SKM-1 (cell line): ENCODE measurements around the gene ARHGAP23.
"Not testable (repeated sequence)": the region's sequence is repeated elsewhere in the genome, so short reads cannot be mapped to it uniquely, and the experiment has no call there.

Experiments
- DNase-seq: peaks from one replicate; lab custom pipeline; 2025; ENCODE audit not compliant: unreplicated experiment; lab: John Stamatoyannopoulos, UW

The ARHGAP23 gene

DNA sequence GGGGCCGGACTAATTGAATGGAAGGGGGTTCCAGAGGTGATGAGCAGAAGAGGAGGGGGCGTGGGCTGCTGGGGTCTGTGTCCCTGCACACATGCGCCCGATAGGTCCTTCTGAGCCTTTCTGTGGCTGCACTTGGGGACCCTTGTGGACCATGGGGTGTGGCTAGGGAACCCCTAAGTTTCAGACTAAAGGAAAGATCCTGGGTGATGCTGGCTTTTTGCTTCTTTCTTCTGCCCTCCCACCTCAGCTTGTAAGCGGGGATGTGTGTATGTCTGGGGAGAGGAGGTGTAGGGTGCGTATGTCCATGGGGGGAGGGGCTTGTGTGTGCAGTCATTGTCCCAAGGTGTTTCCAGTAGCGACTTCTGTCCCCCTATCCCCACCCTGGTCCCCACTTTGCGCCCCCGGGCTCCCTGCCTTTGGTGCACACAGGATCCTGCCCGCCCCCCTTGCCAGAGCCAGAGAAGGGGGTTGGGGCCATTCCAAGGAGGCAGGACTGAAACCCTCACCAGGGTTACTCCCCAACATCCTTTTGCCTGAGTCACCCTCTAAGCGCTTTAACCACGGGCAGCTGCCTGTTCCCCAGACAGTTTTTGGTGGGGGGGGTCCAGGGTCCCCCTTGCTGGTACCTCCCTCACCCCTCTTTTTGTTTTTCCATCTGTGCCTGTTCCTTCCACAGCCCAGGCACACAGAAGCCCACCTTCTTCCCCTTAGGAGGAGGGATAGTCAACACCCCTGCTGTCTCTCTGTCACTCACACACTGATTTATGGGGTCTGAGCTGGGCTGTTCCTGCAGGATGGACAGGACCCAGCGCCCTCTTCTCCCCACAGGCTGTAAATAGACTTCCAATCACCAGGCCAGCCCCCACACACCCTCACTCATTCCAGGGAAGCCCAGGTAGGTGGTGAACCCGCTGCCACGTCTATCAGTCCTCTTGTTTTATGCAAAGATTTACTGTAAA, 83.2 kb downstream of the ARHGAP23 start:
- DNase-seq, result no peak

DNA sequence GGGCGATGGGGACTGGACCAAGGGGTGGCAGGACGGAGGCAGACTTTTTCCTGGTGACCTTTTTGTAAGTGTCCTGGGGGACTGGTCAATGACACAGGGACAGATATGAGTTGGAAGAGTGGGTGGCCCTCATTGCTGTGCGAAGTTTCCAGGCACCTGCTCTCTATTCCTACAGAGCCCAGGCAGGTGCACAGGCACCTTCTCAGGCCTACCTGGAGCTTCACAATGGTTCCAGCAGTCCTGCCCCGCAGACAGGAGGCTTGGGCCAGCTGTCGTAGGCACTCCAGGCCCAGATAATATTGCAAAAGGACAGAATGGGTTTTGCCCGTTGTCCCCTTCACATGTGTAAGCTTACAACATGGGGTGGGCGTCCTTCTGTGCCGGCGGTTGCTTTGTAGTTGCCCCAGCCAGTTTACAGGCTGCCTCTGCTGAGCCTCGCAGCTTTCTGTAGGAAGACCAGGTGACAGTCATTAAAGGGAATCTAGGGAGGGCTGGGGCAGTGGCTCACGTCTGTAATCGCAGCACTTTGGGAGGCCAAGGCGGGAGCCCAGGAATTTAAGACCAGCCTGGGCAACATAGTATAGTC, 84.3 kb downstream of the ARHGAP23 start:
- no peak for DNase-seq

DNA sequence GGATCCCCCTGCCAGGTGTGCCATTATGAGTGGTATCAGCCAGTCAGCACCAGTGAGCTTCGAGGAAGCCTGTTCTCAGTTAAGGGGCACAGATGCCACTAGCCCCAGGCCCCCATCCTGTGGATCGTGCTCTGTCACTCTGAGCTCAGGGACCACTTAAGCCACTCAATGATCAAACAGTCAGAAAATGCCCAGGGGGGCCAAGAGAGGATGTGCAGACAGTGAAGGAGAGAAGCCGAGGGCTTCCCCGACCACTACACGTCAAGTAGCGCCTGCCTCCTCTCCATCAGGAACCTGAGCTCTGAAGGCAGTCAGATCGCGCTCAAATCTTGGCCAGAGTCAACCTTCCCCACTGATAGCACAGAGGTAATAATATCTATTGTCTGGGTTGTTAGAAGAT, 98.3 kb downstream of the ARHGAP23 start:
- DNase-seq, result not testable (repeated sequence)

GRCh38 chr17:38528141-38528540, 99.9 kb downstream of the ARHGAP23 start:
- not testable (repeated sequence) for DNase-seq

GRCh38 chr17:38530856-38531255, 102.6 kb downstream of the ARHGAP23 start:
- DNase-seq, result not testable (repeated sequence)

- not testable (repeated sequence) for DNase-seq
Observed at GRCh38 chr17:38531761-38532160, 103.5 kb downstream of the ARHGAP23 start.

DNA sequence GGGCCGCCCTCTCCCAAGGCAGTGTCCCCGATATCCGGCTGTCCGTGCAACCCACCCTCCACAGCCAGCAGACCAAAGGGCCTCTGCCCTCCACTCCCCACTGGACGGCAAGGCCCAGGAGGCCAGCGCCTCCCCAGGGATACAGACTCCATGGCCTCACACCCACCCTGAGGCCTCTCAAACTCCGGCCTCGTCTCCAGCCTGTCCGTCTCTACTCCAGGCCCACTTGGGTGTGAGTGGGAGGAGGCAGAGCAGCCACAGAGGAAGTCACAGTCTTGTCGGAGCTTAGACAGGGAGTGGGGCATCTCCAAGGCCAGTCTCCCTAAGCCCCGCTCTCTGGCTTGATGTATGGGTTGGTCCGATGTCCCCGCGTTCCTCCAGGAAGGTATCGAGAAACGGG, 104.2 kb downstream of the ARHGAP23 start:
- DNase-seq, result no peak

GRCh38 chr17:38533241-38533640, 105.0 kb downstream of the ARHGAP23 start:
- no peak for DNase-seq

GRCh38 chr17:38533866-38534497, 105.7 kb downstream of the ARHGAP23 start:
- no peak for DNase-seq

DNA sequence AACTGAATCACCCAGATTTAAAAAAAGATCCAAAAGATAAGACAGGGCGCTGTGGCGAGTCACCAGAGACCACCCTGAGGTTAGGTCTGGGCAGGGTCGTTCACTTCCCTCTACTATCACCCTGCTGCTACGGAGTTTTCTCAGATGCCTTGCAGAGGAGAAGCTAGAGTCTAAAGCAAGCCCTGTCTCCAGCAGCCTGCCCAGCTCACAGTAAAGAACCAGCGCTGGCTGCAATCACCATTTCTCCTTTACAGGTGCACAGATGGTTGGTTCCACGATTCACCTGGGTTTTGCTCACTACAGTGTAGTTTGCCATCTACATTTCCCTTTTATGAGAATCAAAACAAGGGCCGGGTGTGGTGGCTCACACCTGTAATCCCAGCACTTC, 106.2 kb downstream of the ARHGAP23 start:
- DNase-seq, result no peak

- DNase-seq, result no peak
Observed at GRCh38 chr17:38535886-38536285, 107.6 kb downstream of the ARHGAP23 start.

GRCh38 chr17:38536661-38537060, 108.4 kb downstream of the ARHGAP23 start:
- DNase-seq, result no peak

GRCh38 chr17:38538906-38539305, 110.6 kb downstream of the ARHGAP23 start:
- DNase-seq, result no peak

GRCh38 chr17:38539386-38539785, 111.1 kb downstream of the ARHGAP23 start:
- DNase-seq, result no peak

- no peak for DNase-seq
Observed at GRCh38 chr17:38540514-38541045, 112.3 kb downstream of the ARHGAP23 start.

DNA sequence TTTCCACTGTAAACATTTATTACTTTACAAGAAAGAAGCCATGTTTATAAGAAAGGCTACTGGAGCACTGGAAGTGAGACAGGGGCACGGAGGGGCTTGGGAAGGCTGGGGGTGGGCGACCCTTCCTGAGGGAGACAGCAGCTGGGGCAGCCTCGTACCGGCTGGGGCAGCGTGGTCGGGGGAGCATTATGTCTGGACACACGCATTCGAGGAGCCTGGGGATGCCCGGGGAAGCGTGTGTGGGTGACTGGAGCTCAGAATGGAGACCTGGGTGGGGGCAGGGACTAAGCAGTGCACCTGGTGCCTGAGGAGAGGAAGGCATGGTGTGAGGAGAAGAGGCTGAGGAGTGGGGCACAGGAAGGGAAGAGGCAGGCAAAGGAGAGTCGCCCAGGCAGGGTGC, 113.0 kb downstream of the ARHGAP23 start:
- no peak for DNase-seq

DNA sequence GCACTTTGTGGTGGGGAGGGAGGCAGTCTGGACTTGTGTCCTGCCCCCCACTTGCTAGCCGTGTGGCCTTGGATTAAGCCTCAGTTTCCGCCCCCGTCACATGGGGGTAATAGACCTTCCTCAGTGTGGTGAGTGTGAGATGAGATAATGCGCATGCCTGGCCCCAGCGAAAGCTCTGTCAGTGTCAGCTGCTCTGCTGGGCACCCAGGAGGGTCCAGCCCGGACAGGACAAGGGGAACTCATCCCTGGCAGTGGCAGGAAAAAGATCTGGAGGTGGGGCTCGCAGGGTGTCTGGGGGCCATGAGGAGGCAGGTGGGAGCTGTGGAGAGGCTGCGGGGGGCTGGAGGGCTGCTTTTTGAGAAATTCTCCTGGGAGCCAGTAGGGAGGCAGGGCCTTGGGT, 114.0 kb downstream of the ARHGAP23 start:
- DNase-seq, result no peak

DNA sequence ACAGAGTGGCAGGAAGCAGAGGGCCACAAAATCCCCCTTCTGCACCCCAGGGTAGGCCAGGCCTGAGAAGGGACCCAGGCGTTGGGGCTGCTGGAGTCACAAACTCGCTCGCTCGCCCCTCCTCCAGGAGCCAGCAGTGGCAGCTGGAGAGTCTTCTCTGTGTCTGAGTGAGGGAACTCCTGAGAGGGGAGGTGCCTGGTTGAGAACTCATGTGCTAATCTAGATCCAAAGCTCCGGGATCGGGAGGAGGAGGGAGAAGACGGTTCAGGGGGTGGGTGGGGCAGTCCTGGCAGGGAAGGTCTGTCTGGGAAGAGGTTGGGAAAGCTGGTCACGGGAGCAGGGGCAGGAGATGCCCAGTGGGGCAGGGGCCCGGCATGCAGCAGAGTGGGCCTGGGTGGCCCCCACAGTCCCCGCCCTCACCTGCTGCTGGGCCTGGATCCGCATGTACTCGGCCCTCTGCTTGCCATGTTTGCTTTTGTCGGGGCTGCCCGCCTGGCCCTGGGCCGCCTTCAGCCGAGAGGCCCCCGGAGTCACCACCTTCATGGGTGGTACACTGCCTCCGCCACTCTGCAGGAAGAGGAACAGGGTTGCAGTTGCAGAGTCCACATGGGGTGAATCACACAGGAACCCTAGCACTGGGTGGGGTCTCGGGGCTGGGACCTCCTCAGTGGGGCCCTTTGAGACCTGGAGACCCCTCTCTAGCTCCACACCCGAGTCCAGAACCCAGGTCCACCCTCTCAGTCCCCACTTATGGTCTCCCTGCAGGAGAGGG, 115.3 kb downstream of the ARHGAP23 start:
- DNase-seq, result no peak

GRCh38 chr17:38544175-38544838, 116.0 kb downstream of the ARHGAP23 start:
- no peak for DNase-seq

DNA sequence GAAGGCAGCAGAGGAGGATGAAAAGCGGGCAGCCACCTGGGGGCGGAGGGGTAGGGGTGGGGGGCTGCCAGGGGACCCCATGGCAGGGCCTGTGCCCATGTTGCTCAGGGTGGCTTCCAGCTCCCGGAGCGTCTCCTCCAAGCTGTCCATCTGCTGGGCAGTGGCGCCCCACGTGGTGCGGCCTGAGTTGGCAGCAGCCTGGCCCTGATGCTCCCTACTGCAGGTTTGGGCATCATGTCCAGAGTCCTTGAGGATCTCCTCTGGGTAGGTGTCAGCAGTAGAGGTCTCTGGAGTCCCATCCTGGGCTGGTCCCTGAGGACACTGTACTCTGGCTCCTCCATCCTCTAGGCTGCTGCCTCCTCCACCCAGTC, 116.6 kb downstream of the ARHGAP23 start:
- DNase-seq, result no peak
